Common myeloid progenitor, CD34-positive (primary cell): Measurements from ENCODE around the gene LAMTOR2.
A peak's percentile ranks its signal among the peaks of the same experiment; 100 is the strongest.

ENCODE experiments used
- CTCF ChIA-PET: fragments of 350-600 bp; sonication (Branson Sonifier 250); formaldehyde crosslinking; loops from one replicate; lab custom pipeline; 2021; ENCODE audit warnings: antibody characterized with exemption; lab: Charles Lee
- POLR2A ChIA-PET: fragments of 350-600 bp; sonication (Branson Sonifier 250); formaldehyde crosslinking; loops from one replicate; lab custom pipeline; 2021; ENCODE audit warnings: antibody characterized with exemption; lab: Charles Lee
- DNase-seq, 3 donors: peaks; one replicate each; pipeline versions ENCODE4 v3.0.0 to v3.0.0-alpha.2; 2013
- H3K27ac ChIP-seq, 2 experiments: 1 replicate in 1 of 2; 2 replicates in 1 of 2; pipeline ENCODE4 v1.7.0; 2013; ENCODE audit warnings: inconsistent platforms in 2 of 2, low read length in 2 of 2, mild to moderate bottlenecking in 2 of 2, low read depth in 1 of 2, moderate library complexity in 1 of 2; ENCODE audit not compliant: severe bottlenecking in 2 of 2, insufficient read depth in 1 of 2, poor library complexity in 1 of 2
- H3K27me3 ChIP-seq, 5 experiments: replicated peaks in 2 of 5; 1 replicate in 3 of 5; 2 replicates in 2 of 5; pipeline versions ENCODE4 v1.6.1 to v1.7.0; 2013; ENCODE audit warnings: low read length in 4 of 5, mild to moderate bottlenecking in 2 of 5, moderate library complexity in 2 of 5, inconsistent platforms in 1 of 5; ENCODE audit not compliant: insufficient read depth in 5 of 5, control insufficient read depth in 4 of 5
- H3K36me3 ChIP-seq, 4 experiments: 1 replicate in 2 of 4; 2 replicates in 2 of 4; pipeline versions ENCODE4 v1.6.1 to v1.7.0; 2013; ENCODE audit warnings: low read length in 3 of 4, control low read depth in 1 of 4, mild to moderate bottlenecking in 1 of 4; ENCODE audit not compliant: control insufficient read depth in 4 of 4, insufficient read depth in 4 of 4
- H3K4me1 ChIP-seq, 4 experiments: 1 replicate in 3 of 4; 2 replicates in 1 of 4; pipeline versions ENCODE4 v1.6.1 to v1.7.1; 2013; ENCODE audit warnings: low read length in 3 of 4, mild to moderate bottlenecking in 3 of 4, control low read depth in 1 of 4, inconsistent platforms in 1 of 4, moderate library complexity in 1 of 4; ENCODE audit not compliant: control insufficient read depth in 4 of 4, insufficient read depth in 4 of 4; ENCODE audit errors: control extremely low read depth in 1 of 4
- H3K4me3 ChIP-seq, 7 experiments: 1 replicate in 4 of 7; 2 replicates in 3 of 7; pipeline versions ENCODE4 v1.5.1 to v1.7.0; 2013; ENCODE audit warnings: mild to moderate bottlenecking in 7 of 7, low read length in 6 of 7, moderate library complexity in 6 of 7, inconsistent platforms in 2 of 7, low read depth in 2 of 7, control low read depth in 1 of 7; ENCODE audit not compliant: insufficient read depth in 4 of 7, control insufficient read depth in 1 of 7; ENCODE audit errors: extremely low read depth in 1 of 7
- H3K9me3 ChIP-seq, 5 experiments: 1 replicate in 4 of 5; 2 replicates in 1 of 5; pipeline versions ENCODE4 v1.6.1 to v1.7.1; 2013; ENCODE audit warnings: low read length in 4 of 5, mild to moderate bottlenecking in 2 of 5, inconsistent platforms in 1 of 5, low read depth in 1 of 5, moderate library complexity in 1 of 5; ENCODE audit not compliant: control insufficient read depth in 4 of 5, insufficient read depth in 2 of 5; ENCODE audit errors: control extremely low read depth in 1 of 5
- WGBS: methylation state at CpG from one replicate; pipeline ENCODE4 v1.1.5; 2013; ENCODE audit not compliant: insufficient coverage; 5-methylcytosine and 5-hydroxymethylcytosine counted together

LAMTOR2 gene

GRCh38 chr1:156051011-156051725 lies 3.4 kb upstream of the LAMTOR2 start:
- ChIA-PET POLR2A (interaction anchor here (0.5 to 0.7 kb wide), 2 partner anchors 12 to 59 kb away, joined by 3 read pairs; no protein-coding TSS in a partner anchor), CTCF (interaction anchor here (0.9 to 1.9 kb wide), 5 partner anchors 10 to 113 kb away, joined by 3 to 6 read pairs (median 4); partner anchors contain the start of gene RAB25)
- Histone ChIP-seq H3K27me3 (no peaks in the 10 kb centered on the region), H3K4me1 (peaks cover 8 to 25% (median 19%) of the 10 kb centered on the region in 4 experiments), H3K4me3 (no peak overlapping the region), H3K36me3 (peaks cover 5 to 33% (median 24%) of the 10 kb centered on the region in 4 experiments), H3K27ac (no peak overlapping the region), H3K9me3 (no peaks in the 10 kb centered on the region)
- DNase-seq = no peak
- no CpG with 5 or more reads among the region's 7 CpGs for WGBS

DNA sequence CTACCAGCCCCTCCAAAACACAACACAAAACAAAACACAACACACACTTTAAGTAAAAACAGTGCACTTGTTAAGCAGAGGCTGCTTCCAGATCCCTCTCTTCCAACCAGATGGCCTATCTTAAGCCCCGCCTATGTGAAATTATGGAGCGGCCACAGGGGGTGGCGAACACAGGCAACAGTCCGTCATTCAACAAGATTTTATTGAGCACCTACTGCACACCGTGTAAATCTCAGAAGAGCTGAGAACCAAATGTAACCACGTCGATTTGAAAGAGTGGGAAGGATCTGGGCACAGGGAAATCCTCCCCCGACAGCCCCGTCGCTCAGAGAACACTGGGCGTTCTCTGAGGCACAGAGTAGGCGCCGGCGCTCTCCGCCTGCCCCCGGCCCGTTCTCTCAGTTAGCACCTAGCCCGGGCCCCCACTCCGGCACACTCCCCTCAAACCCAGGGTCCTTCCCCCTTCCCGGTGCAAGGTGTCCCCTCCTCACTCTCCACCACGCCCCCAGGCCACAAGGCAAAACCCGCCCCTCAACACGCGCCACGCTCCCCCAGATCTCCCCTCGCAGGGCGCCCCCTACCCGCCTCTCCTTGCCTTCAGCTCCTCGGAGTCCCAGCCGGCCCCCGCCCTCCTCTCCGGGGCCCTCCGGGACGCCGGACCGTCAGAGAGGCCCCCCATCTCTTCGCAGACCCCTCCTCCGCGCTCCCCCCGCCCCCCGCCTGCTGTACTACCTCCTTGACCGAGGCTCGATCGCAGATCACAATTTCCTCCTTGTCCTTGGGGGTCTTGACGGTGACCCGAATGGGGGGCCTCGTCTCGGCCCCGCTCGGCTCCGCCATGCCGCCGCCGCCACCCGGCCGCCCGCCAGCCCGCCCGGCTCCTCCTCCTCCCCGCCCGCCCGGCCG lies 1.5 kb upstream of the LAMTOR2 start:
- DNase-seq = peak; percentile 82 to 89 (median 87)
- Histone ChIP-seq H3K27ac (peak overlapping the region in 1 of 2 experiments; percentile 54), H3K27me3 (no peaks in the 10 kb centered on the region), H3K4me1 (peaks cover 8 to 31% (median 22%) of the 10 kb centered on the region in 4 experiments), H3K4me3 (peak overlapping the region; percentile 40 to 93 (median 84)), H3K9me3 (no peaks in the 10 kb centered on the region), H3K36me3 (peaks cover 5 to 43% (median 27%) of the 10 kb centered on the region in 4 experiments)
- under 1% methylated on average over 23 of the region's 63 CpGs for WGBS
- POLR2A ChIA-PET = interaction anchor here (0.6 to 1.3 kb wide), 4 partner anchors 8 to 119 kb away, joined by 3 to 4 read pairs (median 4); partner anchors contain the start of gene KHDC4
- CTCF ChIA-PET = interaction anchor here (1.4 to 1.5 kb wide), 3 partner anchors 15 to 22 kb away, joined by 3 read pairs; no protein-coding TSS in a partner anchor

- H3K27ac ChIP-seq = peak within 1 kb of the TSS; percentile 68 to 92
- ChIA-PET POLR2A (interaction anchor here (0.6 to 1.3 kb wide), 4 partner anchors 9 to 120 kb away, joined by 3 to 4 read pairs (median 4); partner anchors contain the start of gene KHDC4), CTCF (interaction anchor here (0.9 to 1.4 kb wide), 5 partner anchors 9 to 29 kb away, joined by 3 to 6 read pairs (median 3); no protein-coding TSS in a partner anchor)
- H3K27me3 ChIP-seq = no peaks in the 10 kb centered on the region
- H3K36me3 ChIP-seq = peaks cover 5 to 43% (median 21%) of the 10 kb centered on the region in 4 experiments
- 0% methylated on average over 31 of the region's 49 CpGs for WGBS
- no peaks in the 10 kb centered on the region for H3K9me3 ChIP-seq
- peak within 1 kb of the TSS; percentile 84 to 99 (median 95) for H3K4me3 ChIP-seq
- peak; percentile 86 to 93 (median 92) for DNase-seq
- peaks cover 8 to 31% (median 22%) of the 10 kb centered on the region in 4 experiments for H3K4me1 ChIP-seq
Measured at GRCh38 chr1:156053768-156054499, 648 bp upstream of the LAMTOR2 start, which contains the start of gene UBQLN4. UBQLN4 (minus strand) TSS chr1:156053798; CDS start chr1:156053701, 97 bp downstream.

DNA sequence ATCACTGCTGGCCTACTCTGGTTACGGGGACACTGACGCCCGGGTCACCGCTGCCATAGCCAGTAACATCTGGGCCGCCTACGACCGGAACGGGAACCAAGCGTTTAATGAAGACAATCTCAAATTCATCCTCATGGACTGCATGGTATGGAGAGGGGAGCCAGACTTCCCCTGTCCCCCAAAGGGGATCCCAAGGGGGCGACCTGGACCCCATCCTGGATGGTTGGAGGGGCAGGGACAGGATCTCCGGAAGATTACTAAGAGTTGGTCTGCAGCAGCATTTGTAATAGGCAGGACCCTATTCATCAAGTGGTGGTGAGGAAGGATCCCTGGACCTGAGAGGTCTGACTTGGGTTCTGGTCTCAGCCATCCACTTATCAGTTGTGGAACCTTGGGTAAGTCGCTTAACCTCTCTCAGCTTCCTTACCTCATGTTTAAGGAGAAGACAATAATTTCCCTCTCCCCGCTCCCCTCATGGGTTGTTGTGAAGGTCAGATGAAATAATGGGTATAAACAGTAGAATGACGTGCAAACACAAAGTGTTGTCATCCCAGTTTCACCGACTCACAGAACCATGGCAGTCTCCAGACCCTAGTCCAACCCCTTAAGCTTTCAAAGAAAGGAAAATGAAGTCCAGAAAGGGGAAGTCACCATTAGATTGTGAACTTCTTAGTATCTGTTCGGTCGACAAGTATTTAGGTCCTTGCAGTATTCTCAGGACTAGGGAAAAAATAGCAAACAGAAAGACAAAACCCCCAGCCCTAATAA lies 883 bp downstream of the LAMTOR2 start:
- CTCF ChIA-PET = interaction anchor here (3.0 kb wide), 1 partner anchor 11 kb away, joined by 15 read pairs; no protein-coding TSS in a partner anchor

DNA sequence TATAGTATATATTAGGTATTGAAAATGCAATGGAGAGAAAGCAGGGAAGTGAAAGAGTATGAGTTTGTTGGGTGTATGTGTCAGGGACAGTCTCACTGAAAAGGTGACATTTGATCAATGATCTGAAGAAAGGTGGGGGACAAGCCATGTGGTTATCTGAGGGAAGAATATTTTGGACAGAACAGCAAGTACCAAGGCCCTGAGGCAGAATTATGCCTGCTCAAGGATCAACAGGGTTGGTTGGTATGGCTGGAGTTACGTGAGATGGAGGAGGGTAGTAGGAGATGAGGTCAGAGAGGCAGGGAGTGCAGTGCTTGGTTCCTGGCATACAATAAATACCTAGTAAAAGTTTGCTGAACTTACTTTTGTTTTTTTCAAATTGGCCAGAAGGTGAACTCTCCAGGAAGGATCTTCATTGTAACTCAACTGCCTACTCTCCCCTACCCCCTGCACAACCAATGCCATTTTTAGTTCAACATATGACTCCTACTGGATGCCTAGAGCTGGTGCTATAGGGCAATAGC lies 1.8 kb downstream of the LAMTOR2 start:
- no peaks in the 10 kb centered on the region for H3K27me3 ChIP-seq
- ChIA-PET POLR2A (no interaction called here), CTCF (interaction anchor here (1.1 to 3.0 kb wide), 2 partner anchors 10 to 31 kb away, joined by 5 to 15 read pairs; no protein-coding TSS in a partner anchor)
- H3K9me3 ChIP-seq = no peaks in the 10 kb centered on the region
- peak overlapping the region in 3 of 7 experiments; percentile 4 to 88 (median 79) for H3K4me3 ChIP-seq
- no CpG with 5 or more reads among the region's 1 CpG for WGBS
- peaks cover 0 to 23% (median 7%) of the 10 kb centered on the region in 4 experiments for H3K36me3 ChIP-seq
- H3K4me1 ChIP-seq = peaks cover 8 to 31% (median 22%) of the 10 kb centered on the region in 4 experiments
- no peak overlapping the region for H3K27ac ChIP-seq
- DNase-seq = peak in 1 of 3 donors; percentile 13

More for the DNA sequence above, 883 bp downstream of the LAMTOR2 start:
- no peaks in the 10 kb centered on the region for H3K27me3 ChIP-seq
- no peaks in the 10 kb centered on the region for H3K9me3 ChIP-seq
- WGBS = 23% methylated on average over 6 of the region's 17 CpGs
- POLR2A ChIA-PET = interaction anchor here (0.7 kb wide), 1 partner anchor 697 kb away, joined by 3 read pairs; no protein-coding TSS in a partner anchor
- peak in 2 of 3 donors; percentile 30 to 37 for DNase-seq
- H3K27ac ChIP-seq = peak overlapping the region; percentile 33 to 92
- peak overlapping the region; percentile 79 to 99 (median 95) for H3K4me3 ChIP-seq
- H3K36me3 ChIP-seq = peaks cover 0 to 30% (median 9%) of the 10 kb centered on the region in 4 experiments
- H3K4me1 ChIP-seq = peaks cover 8 to 31% (median 22%) of the 10 kb centered on the region in 4 experiments
